ENCODE results near the gene FYB1.

The FYB1 gene

DNA sequence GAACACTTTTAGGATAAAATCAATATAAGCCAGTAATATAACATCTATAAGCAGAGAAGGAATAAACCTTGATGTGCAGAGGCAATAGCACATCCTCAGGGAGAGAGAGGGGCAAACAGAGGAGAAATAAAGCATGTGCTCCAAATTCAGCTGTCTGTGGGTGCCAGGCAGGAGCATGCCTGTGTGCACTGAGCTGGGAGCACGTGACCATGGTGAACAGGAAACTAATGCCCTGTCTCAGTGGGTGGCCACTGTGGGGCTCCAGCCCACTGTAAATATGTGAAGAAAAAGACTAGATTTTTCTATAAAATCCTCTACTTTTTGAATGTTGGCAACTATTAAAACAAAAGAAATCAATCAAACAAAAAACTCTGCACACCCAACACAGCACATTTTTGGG is 55.3 kb downstream of the FYB1 start:
- TF ChIP-seq, protein P1, sequence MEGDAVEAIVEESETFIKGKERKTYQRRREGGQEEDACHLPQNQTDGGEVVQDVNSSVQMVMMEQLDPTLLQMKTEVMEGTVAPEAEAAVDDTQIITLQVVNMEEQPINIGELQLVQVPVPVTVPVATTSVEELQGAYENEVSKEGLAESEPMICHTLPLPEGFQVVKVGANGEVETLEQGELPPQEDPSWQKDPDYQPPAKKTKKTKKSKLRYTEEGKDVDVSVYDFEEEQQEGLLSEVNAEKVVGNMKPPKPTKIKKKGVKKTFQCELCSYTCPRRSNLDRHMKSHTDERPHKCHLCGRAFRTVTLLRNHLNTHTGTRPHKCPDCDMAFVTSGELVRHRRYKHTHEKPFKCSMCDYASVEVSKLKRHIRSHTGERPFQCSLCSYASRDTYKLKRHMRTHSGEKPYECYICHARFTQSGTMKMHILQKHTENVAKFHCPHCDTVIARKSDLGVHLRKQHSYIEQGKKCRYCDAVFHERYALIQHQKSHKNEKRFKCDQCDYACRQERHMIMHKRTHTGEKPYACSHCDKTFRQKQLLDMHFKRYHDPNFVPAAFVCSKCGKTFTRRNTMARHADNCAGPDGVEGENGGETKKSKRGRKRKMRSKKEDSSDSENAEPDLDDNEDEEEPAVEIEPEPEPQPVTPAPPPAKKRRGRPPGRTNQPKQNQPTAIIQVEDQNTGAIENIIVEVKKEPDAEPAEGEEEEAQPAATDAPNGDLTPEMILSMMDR (conservative IDR thresholded peaks at IDR 0.05) = no peak
- TF ChIP-seq ZFX (IDR thresholded peaks at IDR 0.05) = no peak
- no peak overlapping the region for H3K27ac ChIP-seq

DNA sequence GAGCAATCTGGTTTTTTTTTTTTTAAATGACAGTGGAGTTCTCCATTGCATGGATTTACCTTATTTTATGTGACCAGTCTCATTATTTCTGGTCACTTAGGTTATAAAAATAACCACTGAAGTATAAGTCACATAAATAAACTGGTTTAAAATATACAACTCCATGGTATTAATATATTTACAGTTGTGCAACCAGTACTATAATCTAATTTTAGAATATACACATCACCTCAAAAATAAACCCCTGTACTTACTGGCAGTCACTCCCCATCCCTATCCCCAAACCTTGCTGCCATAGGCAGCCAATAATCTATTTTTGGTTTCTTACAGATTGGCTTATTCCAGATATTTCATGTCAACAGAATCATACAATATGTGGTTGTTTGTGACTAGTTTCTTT is 57.8 kb downstream of the FYB1 start:
- TF ChIP-seq, protein P1 (conservative IDR thresholded peaks at IDR 0.05) = no peak
- no peak for TF ChIP-seq ZFX (IDR thresholded peaks at IDR 0.05)
- no peak overlapping the region for H3K27ac ChIP-seq

DNA sequence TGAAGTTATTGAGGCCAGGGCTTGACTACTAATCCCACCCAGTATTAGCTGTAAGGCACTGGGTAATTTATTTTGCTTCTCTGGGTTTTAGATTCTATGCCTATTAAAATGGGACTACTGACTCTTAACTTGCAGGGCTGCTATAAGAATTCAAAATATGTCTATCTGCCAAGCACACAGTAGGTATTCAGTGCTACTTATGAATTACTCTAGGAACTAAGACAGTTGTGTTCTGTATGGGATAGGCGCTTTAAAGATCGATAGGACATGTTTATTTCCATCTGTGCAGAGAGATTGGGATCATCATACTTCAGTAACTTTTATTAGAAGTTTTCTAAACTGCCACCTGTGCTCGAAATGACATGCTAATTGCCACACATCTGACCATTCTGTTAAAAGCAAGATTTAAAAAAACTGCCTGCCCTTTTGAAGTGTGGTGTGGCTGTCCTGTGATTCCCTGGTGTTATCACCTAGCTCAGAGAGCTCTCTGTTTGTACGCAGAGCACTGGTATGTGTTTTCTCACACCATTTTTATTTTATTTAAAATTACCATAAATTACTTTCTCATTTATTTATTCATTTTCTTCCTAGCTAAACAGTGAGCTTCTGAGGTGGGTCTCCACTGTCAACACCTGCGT is 58.7 kb downstream of the FYB1 start:
- TF ChIP-seq, protein P1 (conservative IDR thresholded peaks at IDR 0.05) = no peak
- no peak for TF ChIP-seq ZFX (IDR thresholded peaks at IDR 0.05)
- no peak overlapping the region for H3K27ac ChIP-seq

DNA sequence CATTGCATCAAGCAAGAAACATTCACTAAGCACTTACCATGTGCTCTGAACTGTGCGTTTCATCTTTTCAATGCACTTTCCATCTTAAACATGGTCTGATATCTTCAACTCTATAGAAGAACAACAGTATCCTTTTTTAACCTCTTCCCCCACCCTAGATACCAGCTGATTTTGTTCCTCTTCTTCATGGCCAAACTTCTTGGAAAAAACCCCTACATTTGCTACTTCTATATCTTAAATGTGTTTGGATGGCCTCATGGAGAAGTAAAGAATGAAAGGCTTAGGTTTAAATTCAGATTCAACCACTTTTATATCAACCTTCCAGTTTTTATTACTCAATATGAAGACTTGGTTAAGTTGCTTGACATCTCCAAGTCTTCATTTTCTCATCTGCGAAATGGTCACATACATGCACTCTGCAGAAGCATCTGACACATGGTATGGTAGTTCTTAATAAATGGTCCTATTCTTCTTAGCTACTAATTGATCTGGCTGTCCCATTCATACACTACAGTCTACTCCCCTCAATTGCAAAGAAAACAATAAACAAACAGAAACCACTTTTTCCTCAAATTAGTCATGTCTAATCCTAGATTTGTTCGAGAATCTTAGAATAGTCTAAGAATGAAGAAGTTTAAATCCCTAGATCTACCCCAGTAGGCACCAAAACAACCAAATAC is 59.4 kb downstream of the FYB1 start:
- no peak overlapping the region for H3K27ac ChIP-seq
- TF ChIP-seq, protein P1 (conservative IDR thresholded peaks at IDR 0.05) = no peak
- no peak for TF ChIP-seq ZFX (IDR thresholded peaks at IDR 0.05)

GRCh38 chr5:39158786-39159185 is 60.6 kb downstream of the FYB1 start:
- H3K27ac ChIP-seq = no peak overlapping the region
- TF ChIP-seq ZFX (IDR thresholded peaks at IDR 0.05) = no peak
- TF ChIP-seq, protein P1 (conservative IDR thresholded peaks at IDR 0.05) = no peak

DNA sequence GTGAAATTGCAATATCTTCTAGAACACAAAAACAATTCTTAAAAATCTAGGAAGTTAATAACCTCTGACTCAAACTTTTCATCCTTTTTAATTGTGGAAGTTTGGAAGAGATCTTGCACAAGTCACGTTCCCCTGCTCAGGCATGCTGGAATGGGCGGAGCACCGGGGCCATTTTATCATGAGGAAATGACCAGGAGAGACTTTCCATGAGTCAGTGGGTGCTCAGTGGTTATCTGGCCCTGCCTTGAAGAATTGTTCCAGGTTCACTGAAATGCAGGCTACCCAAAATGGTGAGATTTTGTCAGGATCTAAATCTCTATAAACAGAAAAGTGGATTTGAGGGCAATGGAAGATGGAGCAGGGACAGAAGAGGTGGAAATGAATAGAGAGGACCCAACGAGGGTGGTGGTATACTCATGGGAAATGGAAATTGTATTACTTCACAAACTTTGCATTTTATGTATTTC is 61.2 kb downstream of the FYB1 start:
- TF ChIP-seq, protein P1 (conservative IDR thresholded peaks at IDR 0.05) = no peak
- no peak for TF ChIP-seq ZFX (IDR thresholded peaks at IDR 0.05)
- no peak overlapping the region for H3K27ac ChIP-seq

DNA sequence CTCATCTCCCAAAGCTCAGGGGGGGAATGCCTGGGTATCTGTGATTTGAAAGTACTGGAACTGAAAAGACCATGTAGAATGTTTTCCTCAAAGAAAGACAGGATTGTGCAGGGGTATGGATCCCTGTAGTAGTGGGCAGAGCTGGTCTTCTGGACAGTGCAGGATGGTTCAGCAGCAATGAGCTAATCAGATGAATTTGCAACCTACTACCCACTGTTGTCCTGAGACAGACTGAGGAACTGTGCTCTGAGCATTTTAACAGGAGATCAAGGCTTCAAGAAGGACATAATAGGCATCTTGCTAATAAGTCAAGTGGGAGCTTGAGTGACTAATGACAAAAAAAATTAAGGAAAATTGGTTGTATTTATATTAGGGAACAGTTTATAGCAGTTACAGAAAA is 61.7 kb downstream of the FYB1 start:
- no peak for TF ChIP-seq ZFX (IDR thresholded peaks at IDR 0.05)
- TF ChIP-seq, protein P1 (conservative IDR thresholded peaks at IDR 0.05) = no peak
- no peak overlapping the region for H3K27ac ChIP-seq

All from C4-2B (cell line).